Measurements from ENCODE around the gene FRS3.
"Not testable (repeated sequence)": the region's sequence is repeated elsewhere in the genome, so short reads cannot be mapped to it uniquely, and the experiment has no call there.

FRS3 gene

GRCh38 chr6:41768545-41769308 is 11.0 kb downstream of the FRS3 start:
- no peak for DNase-seq

GRCh38 chr6:41767112-41767833 is 12.4 kb downstream of the FRS3 start:
- peak; percentile 63 for DNase-seq

- not testable (repeated sequence) for DNase-seq
Measured at GRCh38 chr6:41766043-41766664, 13.5 kb downstream of the FRS3 start.

- DNase-seq: no peak
Measured at GRCh38 chr6:41763470-41763869, 16.2 kb downstream of the FRS3 start.

GRCh38 chr6:41759905-41760579 is 19.7 kb downstream of the FRS3 start:
- DNase-seq: no peak

GRCh38 chr6:41759106-41759904 is 20.4 kb downstream of the FRS3 start:
- DNase-seq: no peak

- DNase-seq: no peak
Measured at GRCh38 chr6:41758641-41759035, 21.1 kb downstream of the FRS3 start.

GRCh38 chr6:41757931-41758640 is 21.6 kb downstream of the FRS3 start:
- no peak for DNase-seq

- no peak for DNase-seq
Measured at GRCh38 chr6:41757271-41757670, 22.4 kb downstream of the FRS3 start.

GRCh38 chr6:41756354-41756753 is 23.3 kb downstream of the FRS3 start:
- DNase-seq: no peak

GRCh38 chr6:41755895-41756294 is 23.8 kb downstream of the FRS3 start:
- DNase-seq: no peak

- no peak for DNase-seq
Measured at GRCh38 chr6:41750374-41750773, 29.3 kb downstream of the FRS3 start.

- no peak for DNase-seq
Measured at GRCh38 chr6:41748542-41748941, 31.2 kb downstream of the FRS3 start.

- no peak for DNase-seq
Measured at GRCh38 chr6:41748102-41748477, 31.6 kb downstream of the FRS3 start.

GRCh38 chr6:41747256-41748101 is 32.2 kb downstream of the FRS3 start, which contains the start of gene PGC:
PGC (minus strand) TSS chr6:41747397; CDS start chr6:41747334, 63 bp downstream.
- DNase-seq: no peak

GRCh38 chr6:41746107-41746506 is 33.6 kb downstream of the FRS3 start:
- DNase-seq: no peak

- no peak for DNase-seq
Measured at GRCh38 chr6:41744236-41744787, 35.4 kb downstream of the FRS3 start.

GRCh38 chr6:41743406-41744235 is 36.1 kb downstream of the FRS3 start:
- no peak for DNase-seq
